ENCODE data around the gene MZT1. TPM values are rescaled to one million over a fixed set of nuclear protein-coding genes. Genes with fewer than 3 reads are reported as not detected.

The MZT1 gene
- total RNA-seq, 2 donors from 2014 or later, result 2.3 to 4.9 TPM

- no peaks in the 10 kb centered on the region for H3K9me3 ChIP-seq
- no peak for TF ChIP-seq POLR2A (IDR thresholded peaks at IDR 0.05)
- TF ChIP-seq CTCF (IDR thresholded peaks at IDR 0.05), result no peak
- no peak overlapping the region for H3K27ac ChIP-seq
- intact Hi-C loops (cut with DNase I), result no loop called here
- DNase-seq, result no peak
- H3K27me3 ChIP-seq, result no peaks in the 10 kb centered on the region
- no peak for ATAC-seq
- no peak overlapping the region for H3K4me3 ChIP-seq
- no peaks in the 10 kb centered on the region for H3K36me3 ChIP-seq (replicated peaks in 1 of 2; ENCODE audit: insufficient read depth in 1 of 2, low read depth in 2 of 2)
- no peaks in the 10 kb centered on the region for H3K4me1 ChIP-seq
These were observed 50.0 kb downstream of the MZT1 start for GRCh38 chr13:72677431-72677830.

GRCh38 chr13:72666391-72666790, 61.0 kb downstream of the MZT1 start:
- 83 to 88% methylated on average over 1 of the region's 1 CpG for WGBS, 2 donors
- H3K9me3 ChIP-seq, result no peaks in the 10 kb centered on the region

DNA sequence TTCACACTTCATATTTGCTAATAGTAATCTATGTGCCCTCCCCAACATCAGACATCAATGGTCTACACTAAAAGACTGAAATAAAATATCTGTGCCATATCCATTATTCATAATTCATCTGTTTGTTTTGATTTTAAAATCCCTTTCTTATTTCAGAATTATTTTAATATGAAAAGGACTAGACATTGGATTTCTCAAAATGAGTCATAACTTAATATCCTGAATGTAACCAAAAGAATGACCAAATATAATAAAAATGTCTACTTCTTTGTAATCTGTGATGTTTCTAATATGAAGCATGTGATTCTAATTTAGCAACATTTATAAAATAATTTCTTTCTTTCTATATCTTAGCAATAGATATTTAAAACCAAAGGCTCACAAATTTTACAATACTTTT, 64.9 kb downstream of the MZT1 start:
- TF ChIP-seq CTCF (IDR thresholded peaks at IDR 0.05) (no peak), POLR2A (IDR thresholded peaks at IDR 0.05) (no peak)
- intact Hi-C loops (cut with DNase I), result no loop called here
- Histone ChIP-seq H3K4me3 (no peak overlapping the region), H3K27me3 (no peaks in the 10 kb centered on the region), H3K27ac (no peak overlapping the region), H3K36me3 (replicated peaks in 1 of 2; ENCODE audit: insufficient read depth in 1 of 2, low read depth in 2 of 2) (no peaks in the 10 kb centered on the region), H3K4me1 (no peaks in the 10 kb centered on the region), H3K9me3 (no peaks in the 10 kb centered on the region)
- no peak for DNase-seq
- ATAC-seq, result no peak

More at GRCh38 chr13:72666391-72666790, 61.0 kb downstream of the MZT1 start:
- no peaks in the 10 kb centered on the region for H3K27me3 ChIP-seq
- no peak overlapping the region for H3K4me3 ChIP-seq
- no peak for DNase-seq
- no peaks in the 10 kb centered on the region for H3K4me1 ChIP-seq
- ATAC-seq, result no peak
- no peak overlapping the region for H3K27ac ChIP-seq
- no peaks in the 10 kb centered on the region for H3K36me3 ChIP-seq (replicated peaks in 1 of 2; ENCODE audit: insufficient read depth in 1 of 2, low read depth in 2 of 2)
- TF ChIP-seq CTCF (IDR thresholded peaks at IDR 0.05), result no peak
- no peak for TF ChIP-seq POLR2A (IDR thresholded peaks at IDR 0.05)
- intact Hi-C loops (cut with DNase I), result no loop called here

Small RNA genes within 50 kb of the gene (small RNA-seq; reads per million reads assigned to genes)
- gene RNU6-80P, result not detected

Other genes with a start within 250 kb of the MZT1 start
- 1 to 10 TPM in 1 of 2 donors, under 1 TPM in 1; 0.99 to 1.6 TPM for gene BORA, start 294 bp upstream of the MZT1 start, total RNA-seq
- 10 to 100 TPM in 1 of 2 donors, 1 to 10 TPM in 1; 7.9 to 10.1 TPM for gene DIS3, start 54.3 kb upstream of the MZT1 start, total RNA-seq
- 10 to 100 TPM in 1 of 2 donors, 1 to 10 TPM in 1; 7.6 to 25.9 TPM for gene PIBF1, start 54.5 kb upstream of the MZT1 start, total RNA-seq